ENCODE results near the gene CMTM1. TPM values are rescaled to one million over a fixed set of nuclear protein-coding genes. Genes with fewer than 3 reads are reported as not detected.
A peak's percentile ranks its signal among the peaks of the same experiment; 100 is the strongest.
"Not testable (repeated sequence)": the region's sequence is repeated elsewhere in the genome, so short reads cannot be mapped to it uniquely, and the experiment has no call there.

CMTM1 gene
- total RNA-seq, 1 experiment from 2014 or later, result 2.2 TPM

GRCh38 chr16:66591018-66591417 lies 24.8 kb downstream of the CMTM1 start:
- DNase-seq (ENCODE audit: low read depth), result no peak

- no peak for DNase-seq (ENCODE audit: low read depth)
Observed at GRCh38 chr16:66592241-66592640, 26.0 kb downstream of the CMTM1 start.

GRCh38 chr16:66592814-66593213 lies 26.6 kb downstream of the CMTM1 start:
- DNase-seq (ENCODE audit: low read depth), result no peak

- no peak for DNase-seq (ENCODE audit: low read depth)
Observed at GRCh38 chr16:66594739-66595138, 28.5 kb downstream of the CMTM1 start.

GRCh38 chr16:66596559-66596958 lies 30.3 kb downstream of the CMTM1 start:
- DNase-seq (ENCODE audit: low read depth), result not testable (repeated sequence)

- no peak for DNase-seq (ENCODE audit: low read depth)
Observed at GRCh38 chr16:66596986-66597848, 31.0 kb downstream of the CMTM1 start.

- no peak for DNase-seq (ENCODE audit: low read depth)
Observed at GRCh38 chr16:66598111-66598510, 31.9 kb downstream of the CMTM1 start.

GRCh38 chr16:66599726-66600125 lies 33.5 kb downstream of the CMTM1 start:
- DNase-seq (ENCODE audit: low read depth), result no peak

GRCh38 chr16:66600477-66600876 lies 34.2 kb downstream of the CMTM1 start:
- no peak for DNase-seq (ENCODE audit: low read depth)

GRCh38 chr16:66601471-66601870 lies 35.2 kb downstream of the CMTM1 start:
- no peak for DNase-seq (ENCODE audit: low read depth)

GRCh38 chr16:66603537-66604375 lies 37.5 kb downstream of the CMTM1 start:
- peak; percentile 62 for DNase-seq (ENCODE audit: low read depth)

GRCh38 chr16:66604376-66605176 lies 38.3 kb downstream of the CMTM1 start, which contains the start of gene CMTM3:
Gene CMTM3 (plus strand): TSS chr16:66604704. CDS start chr16:66604806, 102 bp downstream.
- peak; percentile 65 for DNase-seq (ENCODE audit: low read depth)

GRCh38 chr16:66605177-66605978 lies 39.1 kb downstream of the CMTM1 start:
- DNase-seq (ENCODE audit: low read depth), result peak; percentile 49

GRCh38 chr16:66605979-66606751 lies 39.9 kb downstream of the CMTM1 start:
- DNase-seq (ENCODE audit: low read depth), result no peak

- peak; percentile 88 for DNase-seq (ENCODE audit: low read depth)
Observed at GRCh38 chr16:66608241-66609138, 42.3 kb downstream of the CMTM1 start.

GRCh38 chr16:66609139-66609510 lies 42.9 kb downstream of the CMTM1 start:
- DNase-seq (ENCODE audit: low read depth), result no peak

- no peak for DNase-seq (ENCODE audit: low read depth)
Observed at GRCh38 chr16:66610111-66610820, 44.0 kb downstream of the CMTM1 start.

GRCh38 chr16:66611911-66612310 lies 45.7 kb downstream of the CMTM1 start:
- DNase-seq (ENCODE audit: low read depth), result not testable (repeated sequence)
